Naive thymus-derived CD8-positive, alpha-beta T cell (primary cell): Measurements from ENCODE around the gene CCDC33. TPM values are rescaled to one million over a fixed set of nuclear protein-coding genes. Genes with fewer than 3 reads are reported as not detected.

Experiments
- ATAC-seq, 2 donors: fragments of 150-1000 bp; cut with Tn5 transposase in 1 of 2; sonication (Bioruptor Pico), chemical (Tn5 transposase) in 1 of 2; 1 replicate in 1 of 2; 2 replicates in 1 of 2; pipeline ENCODE4 v1.10.0; 2021; ENCODE audit warnings: mild to moderate bottlenecking in 2 of 2, moderate library complexity in 2 of 2
- POLR2A ChIA-PET: fragments of 350-600 bp; sonication (Branson Sonifier 250); formaldehyde crosslinking; loops from one replicate; lab custom pipeline; 2021; ENCODE audit warnings: antibody characterized with exemption; lab: Charles Lee
- DNase-seq, 10 donors: peaks; one replicate each; pipeline versions ENCODE4 v3.0.0 to v3.0.0-alpha.2; 2020 to 2022
- H3K27ac Mint-ChIP-seq, 10 donors: one replicate each; pipeline ENCODE4 v1.8.0; 2020 to 2022; ENCODE audit warnings: mild to moderate bottlenecking in 10 of 10, mixed read lengths in 10 of 10, moderate library complexity in 4 of 10, inconsistent platforms in 1 of 10
- H3K27me3 Mint-ChIP-seq, 5 donors: one replicate each; pipeline ENCODE4 v1.8.0; 2021 to 2022; ENCODE audit warnings: mixed read lengths in 5 of 5
- H3K36me3 Mint-ChIP-seq, 3 donors: one replicate each; pipeline ENCODE4 v1.8.0; 2020 to 2022; ENCODE audit warnings: mixed read lengths in 3 of 3, mild to moderate bottlenecking in 2 of 3, inconsistent platforms in 1 of 3
- H3K4me1 Mint-ChIP-seq, 4 donors: one replicate each; pipeline ENCODE4 v1.8.0; 2021 to 2022; ENCODE audit warnings: mixed read lengths in 4 of 4
- H3K4me3 Mint-ChIP-seq, 10 donors: one replicate each; pipeline ENCODE4 v1.8.0; 2020 to 2022; ENCODE audit warnings: mild to moderate bottlenecking in 10 of 10, mixed read lengths in 10 of 10, moderate library complexity in 6 of 10, inconsistent platforms in 1 of 10
- H3K9me3 Mint-ChIP-seq, 9 donors: one replicate each; pipeline ENCODE4 v1.8.0; 2020 to 2022; ENCODE audit warnings: mixed read lengths in 9 of 9, mild to moderate bottlenecking in 3 of 9, inconsistent platforms in 1 of 9, moderate library complexity in 1 of 9
- polyA plus RNA-seq, 3 donors: library from polyadenylated mRNA; unstranded; fragments of 300-500 nt; fragmentation: Illumina TruSeq; gene quantifications; one replicate each; pipeline ENCODE4 v1.2.3, GENCODE V29; 2021
- total RNA-seq, 8 experiments: library from RNA in 2 of 8; stranded (reverse) in 2 of 8; gene quantifications; one replicate each; pipeline ENCODE4 v1.2.3 and lab custom pipeline; 2021 to 2026

Gene CCDC33
- total and polyA plus RNA-seq, 5 experiments from 2014 or later = not detected

DNA sequence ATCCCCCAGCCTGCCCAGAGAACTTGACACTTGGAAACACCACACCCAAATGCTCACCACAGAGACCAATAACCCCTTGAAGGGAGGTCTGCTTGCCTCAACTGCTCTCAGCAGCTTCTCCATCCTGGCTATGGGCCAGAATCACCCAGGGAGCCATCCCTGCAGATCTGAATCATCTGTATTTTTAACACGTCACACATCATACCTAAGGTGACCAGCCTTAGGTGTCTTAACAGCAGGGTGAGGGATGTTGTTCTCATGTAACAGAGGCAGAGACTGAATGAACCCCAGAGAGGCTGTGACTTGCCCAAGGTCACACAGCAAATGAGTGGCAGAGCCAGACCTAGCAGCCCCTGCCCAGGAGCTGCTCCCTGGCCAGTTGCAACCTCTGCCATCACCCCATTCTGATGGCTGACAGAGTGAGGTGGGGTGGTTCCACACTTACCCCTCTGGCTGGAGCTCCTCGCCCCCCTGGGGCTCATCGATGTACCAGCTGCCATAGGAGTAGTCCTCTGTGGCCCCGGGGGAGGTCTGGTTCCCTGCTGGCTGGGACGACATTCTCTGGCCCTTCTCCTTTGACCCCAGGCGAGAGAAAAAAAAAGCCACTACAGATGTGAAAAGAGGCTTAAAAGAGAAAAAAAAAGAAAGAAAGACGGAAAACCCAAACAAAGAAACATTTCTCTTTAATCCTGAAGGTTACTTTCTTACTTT is 34.3 kb upstream of the CCDC33 start:
- Mint-ChIP-seq H3K27me3 (peaks cover 0 to 9% (median 0%) of the 10 kb centered on the region in 5 donors), H3K9me3 (no peaks in the 10 kb centered on the region), H3K36me3 (no peaks in the 10 kb centered on the region), H3K27ac (peak overlapping the region in 1 of 10 donors; percentile 33), H3K4me1 (peaks cover 0 to 8% (median 3%) of the 10 kb centered on the region in 4 donors), H3K4me3 (no peak overlapping the region)
- ATAC-seq (no peak), DNase-seq (no peak)
- POLR2A ChIA-PET = no interaction called here

DNA sequence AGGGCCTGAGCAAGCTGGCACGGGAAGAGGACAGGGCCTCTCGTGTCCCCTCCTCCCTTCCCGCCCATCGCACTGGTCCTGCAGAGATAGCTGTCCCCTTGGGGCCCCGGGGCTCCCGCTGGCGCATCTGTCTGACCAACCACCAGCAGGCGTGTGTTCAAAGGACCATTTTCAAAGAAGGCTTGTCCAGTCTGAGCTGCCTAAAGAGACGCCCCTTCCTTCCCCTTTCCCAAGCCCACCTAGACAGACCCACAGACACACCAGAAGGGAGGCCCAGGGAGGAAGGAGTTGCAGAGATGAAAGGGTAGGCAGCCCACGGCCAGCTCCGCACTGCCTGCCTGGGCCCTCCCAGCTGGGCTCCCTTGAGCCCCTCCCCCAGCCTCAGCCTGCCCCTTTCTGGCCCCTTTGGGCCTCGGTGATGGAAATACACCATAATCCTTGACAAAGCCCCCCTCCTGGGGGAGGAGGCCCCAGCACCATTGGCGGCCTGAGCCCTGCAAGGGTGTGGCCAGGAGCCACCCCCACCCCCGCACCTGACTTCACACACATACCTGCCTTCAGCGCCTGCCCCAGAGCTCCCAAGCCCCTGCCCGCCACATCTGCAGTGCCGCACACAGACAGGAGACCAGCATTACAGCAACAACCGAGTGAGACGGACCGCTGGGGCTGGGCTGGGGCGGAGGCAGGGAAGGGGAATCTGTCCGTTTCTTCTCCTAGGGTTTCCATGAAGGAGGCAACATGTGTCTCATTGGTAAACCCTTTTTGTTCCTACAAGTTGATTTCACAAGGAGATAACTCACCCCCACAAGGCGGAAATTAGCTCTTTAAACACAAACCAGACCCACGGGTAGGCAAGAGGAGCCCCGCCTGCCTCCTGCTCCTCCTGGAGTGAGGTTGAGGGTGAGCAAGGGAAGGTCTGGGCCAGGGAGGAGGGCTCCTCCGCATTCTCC is 33.4 kb upstream of the CCDC33 start, which contains the start of gene STRA6:
Gene STRA6 (minus strand): TSS at position 336 of the 950 bp plus-strand sequence. CDS start 520 bp downstream, outside the sequence.
- Mint-ChIP-seq H3K27ac (peak within 1 kb of the TSS in 2 of 10 donors; percentile 18 to 33), H3K36me3 (no peaks in the 10 kb centered on the region), H3K4me1 (peaks cover 0 to 8% (median 3%) of the 10 kb centered on the region in 4 donors), H3K27me3 (peaks cover 0 to 9% (median 6%) of the 10 kb centered on the region in 5 donors), H3K4me3 (no peak within 1 kb of the TSS), H3K9me3 (no peaks in the 10 kb centered on the region)
- ATAC-seq = no peak
- DNase-seq = no peak
- POLR2A ChIA-PET = no interaction called here

- Mint-ChIP-seq H3K9me3 (no peaks in the 10 kb centered on the region), H3K27me3 (peaks cover 0 to 12% (median 6%) of the 10 kb centered on the region in 5 donors), H3K36me3 (no peaks in the 10 kb centered on the region), H3K4me3 (no peak overlapping the region), H3K27ac (no peak overlapping the region), H3K4me1 (peaks cover 0 to 8% (median 3%) of the 10 kb centered on the region in 4 donors)
- ATAC-seq (no peak), DNase-seq (no peak)
- POLR2A ChIA-PET = no interaction called here
Measured at GRCh38 chr15:74203914-74204431, 32.2 kb upstream of the CCDC33 start.

- H3K27me3 Mint-ChIP-seq = peaks cover 0 to 12% (median 9%) of the 10 kb centered on the region in 5 donors
- peaks cover 0 to 10% (median 3%) of the 10 kb centered on the region in 4 donors for H3K4me1 Mint-ChIP-seq
- ATAC-seq (no peak), DNase-seq (no peak)
- H3K27ac Mint-ChIP-seq = no peak overlapping the region
- H3K9me3 Mint-ChIP-seq = peaks cover 0 to 2% (median 0%) of the 10 kb centered on the region in 9 donors
- H3K4me3 Mint-ChIP-seq = no peak overlapping the region
- POLR2A ChIA-PET = no interaction called here
- H3K36me3 Mint-ChIP-seq = no peaks in the 10 kb centered on the region
Measured at GRCh38 chr15:74205582-74205947, 30.6 kb upstream of the CCDC33 start.

- Mint-ChIP-seq H3K9me3 (peaks cover 0 to 2% (median 0%) of the 10 kb centered on the region in 9 donors), H3K4me3 (no peak overlapping the region), H3K27me3 (peaks cover 0 to 12% (median 2%) of the 10 kb centered on the region in 5 donors), H3K4me1 (peaks cover 0 to 11% (median 3%) of the 10 kb centered on the region in 4 donors), H3K27ac (no peak overlapping the region), H3K36me3 (no peaks in the 10 kb centered on the region)
- DNase-seq (no peak), ATAC-seq (no peak)
- POLR2A ChIA-PET = no interaction called here
Measured at GRCh38 chr15:74206801-74207281, 29.3 kb upstream of the CCDC33 start.

- peaks cover 0 to 2% (median 0%) of the 10 kb centered on the region in 9 donors for H3K9me3 Mint-ChIP-seq
- peaks cover 0 to 12% (median 2%) of the 10 kb centered on the region in 5 donors for H3K27me3 Mint-ChIP-seq
- H3K27ac Mint-ChIP-seq = no peak overlapping the region
- H3K4me3 Mint-ChIP-seq = no peak overlapping the region
- no peaks in the 10 kb centered on the region for H3K36me3 Mint-ChIP-seq
- POLR2A ChIA-PET = no interaction called here
- no peak for DNase-seq
- H3K4me1 Mint-ChIP-seq = peaks cover 0 to 11% (median 3%) of the 10 kb centered on the region in 4 donors
- no peak for ATAC-seq
Measured at GRCh38 chr15:74207652-74208440, 28.3 kb upstream of the CCDC33 start.

DNA sequence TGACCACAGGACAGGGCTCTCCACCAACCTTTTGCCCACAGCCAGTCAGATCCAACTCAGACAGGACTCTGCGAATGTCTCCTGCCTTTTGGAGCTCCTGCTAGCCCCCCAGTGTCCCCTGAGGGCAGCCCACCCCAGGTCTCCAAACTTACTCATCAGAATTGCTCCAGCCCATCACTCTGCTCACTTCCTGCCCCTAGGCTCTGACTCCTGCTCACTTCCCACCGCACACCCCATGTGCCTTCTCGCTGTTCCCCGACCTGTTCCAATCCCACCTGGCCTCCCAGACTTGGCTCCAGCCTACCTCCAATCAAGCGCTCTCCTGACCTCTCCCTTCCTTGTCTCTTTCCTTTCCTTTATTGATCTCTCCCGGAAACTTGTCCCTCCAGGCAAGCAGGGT is 27.6 kb upstream of the CCDC33 start:
- H3K9me3 Mint-ChIP-seq = peaks cover 0 to 2% (median 0%) of the 10 kb centered on the region in 9 donors
- no peak overlapping the region for H3K4me3 Mint-ChIP-seq
- H3K27ac Mint-ChIP-seq = no peak overlapping the region
- DNase-seq (no peak), ATAC-seq (no peak)
- H3K36me3 Mint-ChIP-seq = no peaks in the 10 kb centered on the region
- POLR2A ChIA-PET = no interaction called here
- H3K4me1 Mint-ChIP-seq = peaks cover 0 to 7% (median 3%) of the 10 kb centered on the region in 4 donors
- peaks cover 0 to 12% (median 2%) of the 10 kb centered on the region in 5 donors for H3K27me3 Mint-ChIP-seq

DNA sequence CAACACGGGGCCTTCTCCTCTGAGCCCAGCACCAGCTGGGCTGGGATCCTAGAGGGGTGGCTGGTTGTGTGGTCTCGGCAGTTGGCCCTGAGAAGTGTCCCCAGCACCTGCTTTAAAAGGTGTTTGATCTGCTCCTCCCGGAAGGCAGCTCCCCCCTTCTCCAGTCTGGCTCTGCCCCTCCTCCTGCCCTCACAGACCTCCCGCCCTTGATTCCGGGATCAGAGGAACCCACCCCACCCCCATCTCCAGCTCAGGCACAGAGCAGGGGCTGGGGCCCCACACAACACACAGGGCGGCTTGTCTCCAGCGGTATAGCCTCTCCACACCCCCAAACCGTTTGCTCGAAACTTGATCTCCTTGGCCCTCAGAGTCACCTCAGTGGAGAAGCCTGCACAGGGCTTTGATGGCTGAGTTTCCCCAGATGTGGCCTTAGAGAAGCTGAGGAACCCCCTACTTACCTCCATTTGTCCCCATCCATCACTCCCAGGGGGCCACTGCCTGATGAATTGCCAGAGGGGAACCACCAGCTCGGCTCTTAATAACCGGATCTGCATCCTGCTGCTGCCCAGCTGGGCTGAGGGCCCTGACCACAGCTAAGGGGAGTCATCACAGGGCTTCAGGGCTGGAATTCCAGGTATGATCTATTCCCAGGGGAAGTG is 27.1 kb upstream of the CCDC33 start:
- H3K4me1 Mint-ChIP-seq = peaks cover 0 to 7% (median 2%) of the 10 kb centered on the region in 4 donors
- POLR2A ChIA-PET = no interaction called here
- H3K36me3 Mint-ChIP-seq = no peaks in the 10 kb centered on the region

GRCh38 chr15:74209560-74209958 is 26.6 kb upstream of the CCDC33 start:
- Mint-ChIP-seq H3K9me3 (peaks cover 0 to 2% (median 0%) of the 10 kb centered on the region in 9 donors), H3K4me3 (no peak overlapping the region), H3K4me1 (peaks cover 0 to 7% (median 2%) of the 10 kb centered on the region in 4 donors), H3K27me3 (peaks cover 0 to 12% (median 3%) of the 10 kb centered on the region in 5 donors), H3K27ac (no peak overlapping the region), H3K36me3 (no peaks in the 10 kb centered on the region)
- POLR2A ChIA-PET = no interaction called here
- no peak for DNase-seq
- ATAC-seq = no peak

More for the DNA sequence above, 27.1 kb upstream of the CCDC33 start:
- Mint-ChIP-seq H3K27ac (no peak overlapping the region), H3K9me3 (peaks cover 0 to 2% (median 0%) of the 10 kb centered on the region in 9 donors), H3K27me3 (peaks cover 0 to 12% (median 2%) of the 10 kb centered on the region in 5 donors), H3K4me3 (peak overlapping the region in 1 of 10 donors; percentile 24)
- ATAC-seq (no peak), DNase-seq (no peak)

DNA sequence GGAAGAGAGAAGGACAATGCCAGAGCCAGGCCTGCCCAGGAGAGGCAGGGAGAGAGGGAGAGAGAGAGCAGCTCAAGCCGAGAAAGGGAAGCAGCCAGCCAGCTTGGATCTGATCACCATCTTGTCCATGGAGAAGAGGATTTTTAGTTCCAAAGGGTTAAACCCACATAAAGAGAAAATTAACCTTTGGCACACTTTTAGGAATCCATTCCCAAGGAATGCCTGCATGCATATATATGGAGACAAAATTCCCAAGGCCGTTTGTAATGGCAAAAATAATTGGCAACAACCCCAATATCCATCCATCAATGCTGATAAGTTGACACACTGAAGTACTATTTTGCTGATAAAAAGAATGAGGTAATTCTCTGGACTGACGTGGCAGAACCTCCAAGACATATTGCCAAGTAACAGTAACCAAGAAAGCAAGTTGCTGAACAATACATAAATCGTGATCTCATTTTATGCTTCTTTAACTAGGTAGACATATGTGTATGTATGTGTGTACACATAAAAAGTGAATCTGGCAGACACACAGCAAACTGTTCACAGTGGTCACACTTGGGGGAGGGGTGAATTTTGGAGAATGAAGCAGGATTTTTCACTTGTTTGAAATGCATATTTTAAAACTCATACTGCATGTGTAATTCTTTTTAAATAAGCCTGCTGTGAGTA is 26.0 kb upstream of the CCDC33 start:
- ATAC-seq = no peak
- H3K27ac Mint-ChIP-seq = no peak overlapping the region

GRCh38 chr15:74210729-74211128 is 25.4 kb upstream of the CCDC33 start:
- H3K4me3 Mint-ChIP-seq = no peak overlapping the region
- DNase-seq = no peak
- peaks cover 0 to 17% (median 10%) of the 10 kb centered on the region in 5 donors for H3K27me3 Mint-ChIP-seq
- no peak for ATAC-seq
- no peak overlapping the region for H3K27ac Mint-ChIP-seq
- POLR2A ChIA-PET = no interaction called here
- H3K4me1 Mint-ChIP-seq = peaks cover 0 to 3% (median 0%) of the 10 kb centered on the region in 4 donors
- H3K9me3 Mint-ChIP-seq = peaks cover 0 to 2% (median 0%) of the 10 kb centered on the region in 9 donors
- H3K36me3 Mint-ChIP-seq = no peaks in the 10 kb centered on the region

More for the DNA sequence above, 26.0 kb upstream of the CCDC33 start:
- DNase-seq = no peak
- peaks cover 0 to 3% (median under 1%) of the 10 kb centered on the region in 4 donors for H3K4me1 Mint-ChIP-seq
- no peak overlapping the region for H3K4me3 Mint-ChIP-seq
- POLR2A ChIA-PET = no interaction called here
- peaks cover 0 to 2% (median 0%) of the 10 kb centered on the region in 9 donors for H3K9me3 Mint-ChIP-seq
- no peaks in the 10 kb centered on the region for H3K36me3 Mint-ChIP-seq
- H3K27me3 Mint-ChIP-seq = peaks cover 0 to 17% (median 9%) of the 10 kb centered on the region in 5 donors
